AG04450 (cell line): ENCODE data around the gene TAF1B. TPM values are rescaled to one million over a fixed set of nuclear protein-coding genes. Genes with fewer than 3 reads are reported as not detected.

ENCODE experiments used
- CTCF ChIA-PET: fragments of 300-600, 350-600 bp; formaldehyde crosslinking; extraction: SDS; loops from one replicate; lab custom pipeline; 2022; ENCODE audit warnings: antibody characterized with exemption, inconsistent platforms; lab: Charles Lee
- POLR2A ChIA-PET: fragments of 350-600 bp; formaldehyde crosslinking; extraction: SDS; loops from one replicate; lab custom pipeline; 2021; ENCODE audit warnings: antibody characterized with exemption, inconsistent platforms; lab: Yijun Ruan, JAX
- DNase-seq: peaks from one replicate; pipeline ENCODE4 v3.0.0-alpha.2; 2011; ENCODE audit warnings: low read depth, low spot score
- H3K27ac ChIP-seq: one replicate; pipeline ENCODE4 v1.5.1; 2012; ENCODE audit warnings: low read depth, low read length, control low read depth
- H3K27me3 ChIP-seq: one replicate; pipeline ENCODE4 v1.6.0; 2012; ENCODE audit warnings: low read length; ENCODE audit not compliant: control insufficient read depth, insufficient read depth
- H3K4me3 ChIP-seq: 2 replicates; pipeline ENCODE4 v1.5.1; 2011; ENCODE audit warnings: mild to moderate bottlenecking, low read depth, low read length, control low read depth
- H3K9me3 ChIP-seq: 2 replicates; pipeline ENCODE4 v1.5.1; 2012; ENCODE audit warnings: low read length; ENCODE audit not compliant: control insufficient read depth, insufficient read depth
- polyA plus RNA-seq: library from polyadenylated mRNA; depleted of rRNA; stranded (reverse); fragments of >200 nt; gene quantifications from 2 replicates; pipeline ENCODE4 v1.2.3, GENCODE V29; 2011
- TF ChIP-seq, protein P1 (sequence below): IDR thresholded peaks from 2 replicates; pipeline ENCODE4 v1.5.1; 2011; ENCODE audit warnings: low read depth, low read length, control low read depth, inconsistent platforms

Gene TAF1B
- polyA plus RNA-seq, 1 experiment, result 25.8 TPM

DNA sequence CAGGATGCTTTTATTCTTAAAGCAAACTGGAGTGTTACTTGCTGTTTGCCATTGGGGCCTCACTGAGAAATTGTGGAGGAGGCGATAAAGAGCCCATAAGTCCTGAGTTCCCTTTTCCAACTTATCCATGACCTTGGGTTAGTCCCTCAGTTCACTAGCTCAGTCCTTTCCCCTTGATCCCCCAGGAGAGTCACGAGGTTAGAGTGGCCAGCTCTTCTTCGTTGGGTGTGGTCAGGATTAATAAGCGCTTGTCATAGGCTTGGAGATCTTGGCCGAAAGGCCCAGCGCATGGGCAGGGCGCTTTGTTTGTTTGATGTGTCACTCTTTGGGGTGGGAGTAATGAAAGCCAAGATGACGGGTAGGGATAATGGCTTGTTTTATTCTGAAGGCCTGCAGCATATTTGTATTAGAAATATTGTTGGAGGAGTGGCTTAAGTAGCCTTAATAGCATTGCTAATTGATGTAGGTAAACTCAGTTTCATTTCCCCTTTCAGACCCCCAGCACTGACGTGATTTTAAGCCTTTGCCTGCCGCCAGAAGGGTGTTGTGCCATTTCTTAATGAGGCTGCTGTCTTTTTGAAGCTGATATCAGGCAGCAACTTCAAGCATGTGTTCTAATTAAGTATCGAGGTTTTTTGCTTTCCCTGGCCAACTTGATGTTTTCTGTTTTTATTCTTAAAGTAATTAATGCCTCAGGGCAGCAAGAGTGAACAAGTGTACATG, 123.9 kb downstream of the TAF1B start:
- TF ChIP-seq, protein P1, sequence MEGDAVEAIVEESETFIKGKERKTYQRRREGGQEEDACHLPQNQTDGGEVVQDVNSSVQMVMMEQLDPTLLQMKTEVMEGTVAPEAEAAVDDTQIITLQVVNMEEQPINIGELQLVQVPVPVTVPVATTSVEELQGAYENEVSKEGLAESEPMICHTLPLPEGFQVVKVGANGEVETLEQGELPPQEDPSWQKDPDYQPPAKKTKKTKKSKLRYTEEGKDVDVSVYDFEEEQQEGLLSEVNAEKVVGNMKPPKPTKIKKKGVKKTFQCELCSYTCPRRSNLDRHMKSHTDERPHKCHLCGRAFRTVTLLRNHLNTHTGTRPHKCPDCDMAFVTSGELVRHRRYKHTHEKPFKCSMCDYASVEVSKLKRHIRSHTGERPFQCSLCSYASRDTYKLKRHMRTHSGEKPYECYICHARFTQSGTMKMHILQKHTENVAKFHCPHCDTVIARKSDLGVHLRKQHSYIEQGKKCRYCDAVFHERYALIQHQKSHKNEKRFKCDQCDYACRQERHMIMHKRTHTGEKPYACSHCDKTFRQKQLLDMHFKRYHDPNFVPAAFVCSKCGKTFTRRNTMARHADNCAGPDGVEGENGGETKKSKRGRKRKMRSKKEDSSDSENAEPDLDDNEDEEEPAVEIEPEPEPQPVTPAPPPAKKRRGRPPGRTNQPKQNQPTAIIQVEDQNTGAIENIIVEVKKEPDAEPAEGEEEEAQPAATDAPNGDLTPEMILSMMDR, result no peak
- Histone ChIP-seq H3K4me3 (no peak overlapping the region), H3K27ac (no peak overlapping the region), H3K27me3 (no peaks in the 10 kb centered on the region), H3K9me3 (no peaks in the 10 kb centered on the region)
- POLR2A ChIA-PET, result no interaction called here
- DNase-seq, result no peak
- CTCF ChIA-PET, result interaction anchor here (0.9 kb wide), 1 partner anchor 85 kb away, joined by 3 read pairs; no protein-coding TSS in a partner anchor

DNA sequence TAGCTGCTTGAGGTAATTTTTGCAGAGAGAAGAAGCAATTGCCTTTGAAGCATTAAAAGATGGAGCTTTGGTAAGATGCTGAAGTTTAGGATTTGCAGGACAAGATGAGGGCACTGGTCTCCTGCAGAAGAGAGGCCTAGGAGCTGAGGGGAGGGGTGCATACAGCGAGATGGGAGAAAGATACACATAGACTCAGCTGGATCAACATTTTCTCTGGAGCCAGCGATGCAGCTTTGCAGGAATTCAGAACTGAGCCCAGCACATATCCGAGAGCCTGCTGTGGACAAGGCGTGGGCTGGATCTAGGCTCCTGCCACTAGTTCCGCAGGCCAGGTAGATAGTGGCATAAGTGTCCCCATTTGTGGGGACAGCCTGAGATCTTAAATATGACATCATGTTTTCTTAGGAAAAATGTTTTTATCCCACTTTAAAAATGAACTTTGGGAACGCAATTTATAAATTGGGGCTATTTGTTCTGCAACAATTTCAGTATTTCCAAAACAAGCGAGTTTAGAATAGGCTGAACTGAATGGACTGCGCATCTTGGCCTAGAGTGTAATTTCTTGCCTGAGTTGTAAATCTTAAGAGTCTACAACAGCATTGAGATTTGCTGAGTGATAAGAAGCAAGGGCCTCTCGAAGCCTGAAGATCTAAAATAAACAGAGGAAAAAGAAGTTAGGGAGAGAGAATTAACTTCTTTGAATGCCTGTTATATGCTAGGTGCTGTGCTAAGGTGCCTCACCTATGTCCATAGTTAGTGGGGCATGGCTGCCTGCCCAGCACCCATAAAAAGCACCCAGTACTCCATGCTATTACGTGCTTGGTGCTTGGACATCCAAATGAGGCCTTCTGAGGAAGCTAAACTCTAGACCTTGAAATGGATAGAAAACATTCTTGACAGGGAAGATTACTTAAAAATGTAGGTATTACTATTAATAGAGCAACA, 125.6 kb downstream of the TAF1B start:
- Histone ChIP-seq H3K4me3 (no peak overlapping the region), H3K27me3 (no peaks in the 10 kb centered on the region), H3K27ac (no peak overlapping the region), H3K9me3 (no peaks in the 10 kb centered on the region)
- DNase-seq, result no peak
- ChIA-PET CTCF (interaction anchor here (1.7 to 4.4 kb wide), 3 partner anchors 16 to 155 kb away, joined by 5 to 56 read pairs (median 19); no protein-coding TSS in a partner anchor), POLR2A (interaction anchor here (0.7 to 0.9 kb wide), 3 partner anchors 27 to 858 kb away, joined by 3 to 6 read pairs (median 5); no protein-coding TSS in a partner anchor)
- TF ChIP-seq, protein P1, result no peak

DNA sequence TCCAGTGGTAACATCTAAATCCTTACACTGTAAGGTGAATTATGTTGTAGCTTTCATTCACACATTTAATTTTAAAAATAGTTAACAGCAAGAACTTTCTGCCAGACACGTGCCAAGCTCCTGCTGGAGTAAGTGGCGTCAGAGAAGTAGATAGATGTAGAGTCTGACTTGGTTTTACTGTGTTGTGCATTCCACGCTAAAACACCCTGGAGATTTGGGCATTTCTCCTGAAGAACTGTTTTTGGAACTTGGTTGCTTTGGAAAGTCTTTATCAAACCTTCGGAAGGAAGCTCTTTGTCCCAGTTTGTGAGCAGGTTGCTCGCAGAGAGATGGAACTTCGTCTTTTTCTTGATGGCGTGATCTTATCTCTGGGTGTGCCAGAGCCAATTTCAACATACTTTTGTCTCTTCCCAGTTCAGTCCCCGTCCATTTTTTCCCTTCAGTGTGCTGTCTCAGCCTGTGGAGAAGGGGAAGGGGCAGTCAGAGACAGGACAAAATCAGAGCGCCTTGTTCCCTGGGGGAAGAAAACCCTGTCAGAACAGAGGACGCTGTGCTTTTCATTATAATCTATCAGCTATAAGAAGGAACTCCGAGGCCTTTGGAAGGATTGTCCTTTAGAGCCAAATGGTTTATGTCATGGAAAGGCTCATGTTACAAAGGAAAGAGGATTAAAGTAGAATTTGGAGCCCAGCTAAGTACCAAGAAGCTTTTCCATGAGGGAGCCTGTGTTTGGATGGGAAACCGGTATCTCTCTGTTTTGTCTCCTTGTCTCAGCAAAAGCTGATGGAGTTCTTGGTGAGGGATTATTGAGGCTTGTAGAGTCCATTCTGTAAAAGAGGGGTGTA, 127.1 kb downstream of the TAF1B start:
- no peak for DNase-seq
- H3K4me3 ChIP-seq, result no peak overlapping the region
- TF ChIP-seq, protein P1, result no peak
- POLR2A ChIA-PET, result interaction anchor here (0.7 kb wide), 1 partner anchor 37 kb away, joined by 6 read pairs; no protein-coding TSS in a partner anchor
- H3K27me3 ChIP-seq, result no peaks in the 10 kb centered on the region
- CTCF ChIA-PET, result interaction anchor here (0.8 to 4.4 kb wide), 5 partner anchors 9 to 200 kb away, joined by 3 to 56 read pairs (median 5); no protein-coding TSS in a partner anchor
- no peak overlapping the region for H3K27ac ChIP-seq
- no peaks in the 10 kb centered on the region for H3K9me3 ChIP-seq

DNA sequence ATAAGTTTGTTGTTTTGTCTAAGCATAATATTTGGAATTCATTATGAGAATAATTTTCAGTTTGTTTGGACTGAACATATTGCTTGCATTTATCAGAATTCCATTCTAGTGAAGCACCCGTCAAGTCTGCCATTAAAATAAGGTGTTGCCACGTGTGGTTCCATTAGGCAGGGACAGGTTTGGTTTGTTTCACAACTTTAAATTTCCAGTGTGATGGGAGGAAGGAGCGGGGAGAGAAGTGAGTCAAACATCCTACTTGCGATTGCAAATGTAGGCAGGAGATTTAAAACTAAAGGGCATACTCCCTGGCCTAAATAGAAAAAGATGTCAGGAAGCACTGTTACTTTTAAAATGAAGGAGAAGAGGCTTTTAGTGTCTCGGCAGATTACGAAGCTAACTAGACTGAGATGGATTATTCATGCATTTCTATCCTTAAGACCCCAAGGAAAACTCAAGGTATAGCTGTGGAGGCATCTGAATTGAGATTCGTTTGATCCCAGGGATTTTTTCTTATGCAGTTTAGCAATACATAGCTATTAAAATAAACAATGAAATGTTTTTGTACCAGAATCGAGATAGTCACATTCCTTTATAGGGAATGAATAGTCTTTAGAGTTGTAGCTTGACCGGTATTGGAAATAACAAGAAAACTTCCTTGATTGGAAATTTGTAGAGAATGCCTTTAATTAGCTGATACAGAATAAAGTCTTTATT, 128.0 kb downstream of the TAF1B start:
- Histone ChIP-seq H3K27ac (no peak overlapping the region), H3K27me3 (no peaks in the 10 kb centered on the region), H3K9me3 (no peaks in the 10 kb centered on the region), H3K4me3 (no peak overlapping the region)
- DNase-seq, result no peak
- ChIA-PET POLR2A (interaction anchor here (1.4 kb wide), 1 partner anchor 128 kb away, joined by 4 read pairs; the partner anchor contains the start of gene TAF1B), CTCF (interaction anchor here (0.7 to 4.4 kb wide), 7 partner anchors 9 to 463 kb away, joined by 3 to 56 read pairs (median 4); no protein-coding TSS in a partner anchor)
- TF ChIP-seq, protein P1, result no peak
